ENCODE data around the gene MAMDC4.

MAMDC4 gene

GRCh38 chr9:136849960-136850865, 1.9 kb upstream of the MAMDC4 start:
- no peak for DNase-seq (ENCODE audit: low spot score)

- DNase-seq (ENCODE audit: low spot score) = no peak
These were observed 1.0 kb upstream of the MAMDC4 start for GRCh38 chr9:136850866-136851775.

GRCh38 chr9:136852664-136853595, 784 bp downstream of the MAMDC4 start:
- no peak for DNase-seq (ENCODE audit: low spot score)

- DNase-seq (ENCODE audit: low spot score) = no peak
These were observed 1.5 kb downstream of the MAMDC4 start for GRCh38 chr9:136853596-136854112.

GRCh38 chr9:136854113-136854841, 2.1 kb downstream of the MAMDC4 start:
- no peak for DNase-seq (ENCODE audit: low spot score)

GRCh38 chr9:136854842-136855460, 2.8 kb downstream of the MAMDC4 start:
- DNase-seq (ENCODE audit: low spot score) = no peak

- DNase-seq (ENCODE audit: low spot score) = no peak
These were observed 3.4 kb downstream of the MAMDC4 start for GRCh38 chr9:136855461-136856078.

- DNase-seq (ENCODE audit: low spot score) = no peak
These were observed 3.9 kb downstream of the MAMDC4 start for GRCh38 chr9:136856079-136856476.

GRCh38 chr9:136856541-136857141, 4.5 kb downstream of the MAMDC4 start:
- no peak for DNase-seq (ENCODE audit: low spot score)

- no peak for DNase-seq (ENCODE audit: low spot score)
These were observed 5.0 kb downstream of the MAMDC4 start for GRCh38 chr9:136857166-136857565.

- DNase-seq (ENCODE audit: low spot score) = no peak
These were observed 5.7 kb downstream of the MAMDC4 start for GRCh38 chr9:136857581-136858412.

- no peak for DNase-seq (ENCODE audit: low spot score)
These were observed 6.3 kb downstream of the MAMDC4 start for GRCh38 chr9:136858452-136858843.

- DNase-seq (ENCODE audit: low spot score) = no peak
These were observed 7.0 kb downstream of the MAMDC4 start for GRCh38 chr9:136858844-136859757.

- no peak for DNase-seq (ENCODE audit: low spot score)
These were observed 8.4 kb downstream of the MAMDC4 start for GRCh38 chr9:136860529-136860928.

GRCh38 chr9:136860933-136861873, 9.1 kb downstream of the MAMDC4 start:
- DNase-seq (ENCODE audit: low spot score) = no peak

GRCh38 chr9:136861874-136862457, 9.8 kb downstream of the MAMDC4 start:
- no peak for DNase-seq (ENCODE audit: low spot score)

Measured in hepatic stellate cell (primary cell).